NCI-H1417 (cell line): ENCODE results near the gene MFRP.

Experiments
- DNase-seq, 3 experiments: peaks; one replicate each; lab custom pipeline; 2025; lab: John Stamatoyannopoulos, UW

Gene MFRP

GRCh38 chr11:119338318-119338890 is 8.1 kb downstream of the MFRP start:
- DNase-seq: peak; percentile 42 to 74 (median 63)

DNA sequence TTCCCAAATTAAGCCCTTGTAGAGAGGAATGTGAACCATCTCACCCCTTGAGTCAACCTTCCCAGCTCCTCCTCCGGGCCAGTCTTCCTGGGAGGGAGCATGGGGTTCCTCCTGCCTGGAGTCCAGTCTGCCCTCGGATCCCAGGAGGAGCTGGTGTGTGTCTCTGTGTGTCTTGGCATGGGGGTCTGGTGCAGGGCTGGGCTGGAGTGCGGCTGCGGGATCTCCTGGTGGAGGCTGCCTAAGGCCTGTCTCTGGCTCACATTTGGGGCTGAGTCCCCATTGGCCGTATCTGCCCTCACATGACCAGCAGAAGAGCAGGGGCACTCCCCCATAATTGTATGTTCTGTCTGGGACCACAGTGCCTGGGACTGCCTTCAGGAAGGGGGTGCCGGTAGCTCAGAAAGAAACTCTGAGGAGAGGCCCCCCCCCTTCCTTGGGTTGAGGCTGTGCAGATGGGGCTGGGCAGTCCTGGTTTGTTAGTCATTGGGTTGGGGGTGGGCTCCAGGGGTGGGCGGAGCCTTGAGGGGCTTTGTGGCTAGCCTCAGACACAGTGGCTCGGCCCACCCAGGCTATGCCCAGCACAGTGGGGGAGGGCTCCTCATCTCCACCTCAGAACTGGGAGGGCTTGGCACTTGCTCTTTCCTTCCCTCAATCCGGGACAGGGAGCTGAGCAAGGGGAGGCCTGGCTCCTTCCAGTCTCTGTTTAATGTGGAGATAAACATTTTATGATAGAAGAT is 8.8 kb downstream of the MFRP start:
- DNase-seq: no peak

- no peak for DNase-seq
These were observed 9.6 kb downstream of the MFRP start for GRCh38 chr11:119336744-119337469.

- no peak for DNase-seq
These were observed 10.6 kb downstream of the MFRP start for GRCh38 chr11:119335655-119336543.

DNA sequence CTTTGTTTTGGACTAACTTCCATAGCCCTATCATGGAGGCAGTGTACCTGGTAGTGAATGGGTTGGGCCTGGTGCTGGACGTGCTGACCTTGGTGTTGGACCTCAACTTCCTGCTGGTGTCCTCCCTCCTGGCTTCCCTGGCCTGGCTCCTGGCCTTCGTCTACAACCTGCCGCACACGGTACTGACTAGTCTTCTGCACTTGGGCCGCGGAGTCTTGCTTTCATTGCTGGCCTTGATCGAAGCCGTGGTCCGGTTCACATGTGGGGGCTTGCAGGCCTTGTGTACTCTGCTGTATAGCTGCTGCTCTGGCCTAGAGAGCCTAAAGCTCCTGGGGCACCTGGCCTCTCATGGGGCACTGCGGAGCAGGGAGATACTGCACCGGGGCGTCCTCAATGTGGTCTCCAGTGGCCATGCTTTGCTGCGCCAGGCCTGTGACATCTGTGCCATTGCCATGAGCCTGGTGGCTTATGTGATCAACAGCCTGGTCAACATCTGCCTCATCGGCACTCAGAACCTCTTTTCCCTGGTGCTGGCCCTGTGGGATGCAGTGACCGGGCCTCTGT is 11.3 kb downstream of the MFRP start:
- no peak for DNase-seq

DNA sequence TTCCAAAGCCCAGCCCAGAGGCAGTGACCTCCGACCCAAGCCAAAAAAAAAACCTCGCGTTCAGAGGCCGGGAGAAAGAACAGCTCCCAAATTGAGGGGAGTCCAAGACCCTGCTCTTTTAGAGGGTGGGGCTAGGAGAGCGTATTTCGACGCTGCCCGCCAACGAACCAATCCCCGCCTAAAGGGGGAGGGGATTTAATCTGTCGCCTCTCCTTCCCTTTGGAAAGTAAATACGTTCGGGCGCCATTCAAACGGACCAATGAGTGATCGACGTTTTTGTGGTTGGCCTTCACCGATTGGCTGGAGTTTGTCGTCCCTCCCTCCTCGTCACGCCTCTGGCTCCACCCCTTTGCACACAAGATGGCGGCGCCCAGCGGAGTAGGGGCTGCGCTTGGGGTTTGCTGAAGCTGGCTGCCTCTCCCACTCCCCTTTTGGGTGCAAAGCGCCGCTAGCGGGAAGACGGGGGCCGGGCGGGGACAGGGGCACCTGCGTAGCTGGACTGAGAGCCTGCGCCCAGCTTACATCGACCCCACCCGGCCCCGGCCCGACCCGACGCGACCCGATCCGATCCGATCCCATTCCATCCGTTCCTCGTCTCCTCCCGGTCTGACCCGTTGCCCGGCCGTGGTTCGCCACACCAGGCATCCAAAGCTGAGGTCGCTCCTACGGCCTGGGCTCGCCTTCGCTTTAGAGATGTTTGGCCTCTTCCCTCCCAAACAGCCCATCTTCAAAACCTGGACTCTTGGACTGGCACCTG is 12.2 kb downstream of the MFRP start, which contains the start of gene RNF26:
Gene RNF26 (plus strand): TSS at position 354 of the 757 bp plus-strand sequence. CDS start 596 bp downstream, outside the sequence.
- DNase-seq: peak; percentile 96 to 100 (median 98)

GRCh38 chr11:119332111-119332765 is 14.3 kb downstream of the MFRP start:
- DNase-seq: no peak

GRCh38 chr11:119330237-119330636 is 16.3 kb downstream of the MFRP start:
- DNase-seq: no peak

GRCh38 chr11:119329320-119329719 is 17.2 kb downstream of the MFRP start:
- DNase-seq: no peak

DNA sequence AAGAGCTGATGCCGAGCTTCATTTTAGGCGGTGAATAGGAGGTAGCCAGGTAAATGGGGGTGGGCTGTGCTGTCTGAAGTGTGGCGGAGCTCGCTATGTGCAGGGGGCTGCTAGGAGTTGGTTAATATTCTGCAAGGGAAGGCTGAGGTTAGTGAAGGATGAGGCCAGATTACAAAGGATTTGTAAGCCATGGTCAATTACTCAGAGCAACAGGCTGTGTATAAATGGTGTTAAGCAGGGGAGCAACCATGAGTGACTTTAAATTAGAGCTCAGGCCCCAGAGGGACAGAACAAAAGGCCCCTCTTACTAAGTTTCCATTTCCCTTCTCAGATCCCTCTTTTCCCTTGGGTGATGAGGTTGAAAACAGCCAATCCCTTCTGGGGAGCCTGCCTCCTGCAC is 22.3 kb downstream of the MFRP start:
- no peak for DNase-seq

GRCh38 chr11:119323532-119324033 is 22.9 kb downstream of the MFRP start:
- DNase-seq: peak; percentile 62 to 86 (median 64)

- DNase-seq: no peak
These were observed 23.5 kb downstream of the MFRP start for GRCh38 chr11:119322921-119323531.

GRCh38 chr11:119322360-119322739 is 24.2 kb downstream of the MFRP start:
- no peak for DNase-seq

DNA sequence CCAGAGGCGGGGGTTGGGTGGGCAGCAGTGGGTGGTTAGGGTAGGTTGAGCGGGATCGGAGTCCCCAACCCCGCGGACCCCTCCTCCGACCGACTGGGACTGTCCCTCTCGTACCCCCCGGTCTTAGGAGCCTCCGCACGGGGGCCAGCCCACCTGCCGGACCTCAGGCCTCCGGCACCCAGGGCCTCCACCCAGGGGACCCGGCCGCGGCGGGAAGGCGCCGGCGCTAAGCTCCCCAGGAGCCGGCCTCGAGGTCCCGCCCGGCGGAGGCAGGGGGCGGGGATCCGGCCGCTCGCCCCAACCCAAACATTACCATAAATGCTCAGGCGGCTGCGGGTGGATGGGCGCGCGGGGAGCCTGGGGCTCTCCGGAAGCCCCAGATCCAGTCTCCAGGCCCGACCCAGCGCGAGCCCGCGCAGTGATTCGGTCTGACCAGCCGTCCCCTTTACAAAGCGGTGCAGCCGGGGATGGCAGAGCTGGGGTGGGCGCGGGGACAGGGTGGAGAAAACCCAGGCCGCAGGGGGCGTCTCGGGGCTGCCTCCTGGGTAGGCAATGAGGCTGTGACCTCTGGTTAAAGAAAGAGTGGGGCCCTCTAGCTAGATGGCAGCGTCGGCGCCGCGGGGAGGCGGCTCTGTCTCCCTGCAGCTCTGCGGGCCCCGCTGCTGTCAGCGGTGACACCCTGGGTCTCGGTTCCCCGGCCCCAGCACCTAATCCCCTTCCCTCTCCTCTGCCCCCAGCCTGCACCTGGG is 25.6 kb downstream of the MFRP start:
- no peak for DNase-seq

GRCh38 chr11:119320240-119320775 is 26.2 kb downstream of the MFRP start:
- no peak for DNase-seq

DNA sequence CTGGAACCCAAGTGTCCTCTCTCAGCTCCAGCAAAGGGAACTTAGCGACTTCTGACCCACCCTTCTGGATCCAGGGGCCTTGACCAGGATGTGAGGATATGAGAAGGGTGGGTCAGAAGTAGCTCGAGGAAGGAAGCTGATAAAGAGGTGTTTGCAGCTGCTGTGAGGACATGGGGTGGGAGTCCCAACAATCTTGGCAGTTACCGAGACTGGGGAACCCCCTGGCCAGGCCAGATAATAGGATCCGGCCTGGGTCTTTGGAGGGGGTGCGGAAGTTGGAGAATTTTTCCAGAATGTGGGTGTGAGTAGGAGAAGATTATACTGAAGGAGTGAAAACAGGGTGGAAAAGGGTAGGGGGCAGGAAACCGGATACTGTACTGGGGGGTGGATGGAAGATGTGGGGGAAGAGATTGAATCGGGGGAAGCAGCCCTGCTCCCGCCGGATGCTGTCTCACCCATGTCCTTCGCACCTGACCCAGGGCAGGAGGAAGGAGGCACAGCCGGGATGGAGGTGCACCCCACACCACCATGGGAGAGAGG is 26.7 kb downstream of the MFRP start:
- DNase-seq: no peak

DNA sequence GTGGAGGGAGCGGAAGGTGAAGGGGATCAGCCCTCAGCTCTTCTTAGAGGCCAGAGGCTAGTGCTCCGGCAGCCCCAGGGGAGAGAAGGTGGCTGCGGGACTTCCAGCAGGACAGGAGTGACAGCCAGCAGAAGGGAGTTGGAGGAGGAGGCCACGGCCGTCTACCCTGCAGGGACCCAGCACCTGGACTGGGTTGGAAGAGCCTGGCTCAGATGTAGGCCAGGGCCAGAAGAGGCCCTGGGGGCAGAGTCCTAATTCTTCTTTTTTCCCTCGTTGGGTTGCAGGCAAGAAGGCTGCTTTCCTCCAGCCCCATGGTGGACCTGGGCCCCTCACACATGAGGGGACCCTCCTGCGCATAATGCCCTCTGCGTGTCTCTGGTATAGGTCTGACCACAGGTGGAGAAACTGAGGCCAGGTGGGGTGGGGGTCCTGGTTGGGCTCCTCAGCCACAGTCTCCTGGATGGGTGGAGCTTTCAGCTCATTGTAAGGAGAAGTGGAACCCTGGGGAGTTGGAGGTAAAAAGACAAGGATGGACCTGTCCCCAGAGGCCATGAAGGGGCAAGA is 27.3 kb downstream of the MFRP start:
- no peak for DNase-seq
